Measurements from ENCODE around the gene CACNG4.
"Not testable (repeated sequence)": the region's sequence is repeated elsewhere in the genome, so short reads cannot be mapped to it uniquely, and the experiment has no call there.

Gene CACNG4

DNA sequence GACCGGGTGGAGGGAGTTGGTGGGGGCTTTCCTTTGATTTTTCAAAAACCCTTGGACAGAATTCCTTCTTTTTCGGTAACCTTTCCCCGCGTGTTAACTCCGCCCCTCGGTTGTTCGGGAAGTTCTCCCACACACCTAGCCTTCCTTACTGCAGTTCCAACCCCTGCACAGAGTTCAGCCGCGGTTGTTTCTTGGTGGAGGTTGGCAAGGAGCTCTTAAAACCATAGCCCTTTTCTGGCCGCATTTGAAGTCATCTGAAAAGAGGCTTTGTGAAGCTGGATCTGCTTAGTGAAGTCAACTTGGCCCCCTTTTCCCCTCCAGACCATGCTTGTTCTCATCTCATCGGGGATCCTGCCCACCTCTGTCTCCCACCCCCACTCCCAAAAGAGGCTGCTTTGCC is 1.8 kb downstream of the CACNG4 start:
- DNase-seq = no peak

DNA sequence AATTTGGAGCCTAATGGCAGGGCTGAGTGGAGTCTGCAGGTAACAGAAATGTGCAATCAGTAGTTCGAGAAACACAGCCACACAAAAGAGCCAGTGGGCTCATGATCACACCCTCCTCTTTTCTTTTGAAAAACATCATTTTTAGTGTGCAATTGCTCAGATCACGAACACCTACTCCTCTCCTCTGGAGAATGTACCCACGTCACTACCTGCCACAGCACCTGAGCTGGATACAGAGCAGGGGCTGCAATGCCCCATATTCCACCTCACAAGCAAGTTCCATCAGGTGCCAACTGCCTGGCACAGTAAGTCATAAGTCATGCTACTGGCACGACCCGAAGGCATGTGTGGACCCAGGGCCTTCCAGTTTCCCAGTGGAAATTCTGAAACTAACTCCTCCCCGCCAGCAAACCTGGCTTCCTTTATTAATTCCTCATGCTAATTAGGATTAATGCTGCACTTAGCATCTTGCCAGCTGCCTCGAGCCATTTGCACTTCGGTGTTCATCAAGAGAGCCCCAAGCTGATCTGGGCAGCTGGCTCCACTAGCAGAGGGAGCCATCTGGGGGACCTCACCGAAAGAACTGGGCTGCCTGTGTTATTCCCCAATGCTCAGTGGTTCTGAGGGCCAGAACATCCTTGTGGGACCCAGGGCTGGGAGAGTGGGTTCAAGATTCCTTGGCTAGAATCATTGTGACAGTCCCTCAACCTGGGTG is 2.4 kb downstream of the CACNG4 start:
- DNase-seq = no peak

- DNase-seq = no peak
Observed at GRCh38 chr17:66967837-66968543, 3.5 kb downstream of the CACNG4 start.

DNA sequence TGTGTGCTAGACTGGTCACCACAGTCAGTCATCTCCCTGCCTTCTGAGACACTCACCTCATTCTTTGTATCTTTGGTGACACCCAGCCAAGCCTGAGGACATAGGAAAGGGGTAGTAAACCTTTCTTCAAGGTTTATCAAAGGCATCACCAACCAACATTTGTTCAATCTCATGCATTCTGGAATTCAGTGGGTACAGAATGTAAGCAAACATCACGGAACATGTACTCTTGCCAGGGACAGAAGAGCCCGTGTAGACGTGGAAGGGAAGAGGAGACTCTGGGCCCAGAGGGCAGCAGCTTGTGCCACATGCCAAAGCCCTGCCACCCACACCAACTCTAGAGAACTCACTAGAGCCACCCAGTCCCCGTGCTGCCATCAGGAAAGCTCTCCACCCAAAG is 4.4 kb downstream of the CACNG4 start:
- no peak for DNase-seq

DNA sequence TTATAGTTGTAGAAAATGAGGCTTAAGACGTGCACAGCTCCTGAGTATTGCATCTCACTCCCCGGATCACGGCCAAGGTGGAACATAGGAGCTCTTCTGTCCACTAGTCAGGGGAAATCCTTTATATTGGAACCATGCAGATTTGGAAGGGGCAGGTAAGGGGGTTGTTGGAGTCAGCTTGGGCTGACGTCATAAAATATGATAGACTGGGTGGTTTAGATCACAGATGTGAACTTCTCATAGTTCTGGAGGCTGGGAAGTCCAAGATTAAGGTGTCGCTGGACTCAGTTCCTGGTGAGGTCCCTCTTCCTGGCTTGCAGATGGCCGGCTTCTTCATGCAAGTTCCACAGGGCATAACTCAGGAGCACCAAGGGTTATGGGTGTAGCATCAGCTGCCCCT is 5.6 kb downstream of the CACNG4 start:
- no peak for DNase-seq

DNA sequence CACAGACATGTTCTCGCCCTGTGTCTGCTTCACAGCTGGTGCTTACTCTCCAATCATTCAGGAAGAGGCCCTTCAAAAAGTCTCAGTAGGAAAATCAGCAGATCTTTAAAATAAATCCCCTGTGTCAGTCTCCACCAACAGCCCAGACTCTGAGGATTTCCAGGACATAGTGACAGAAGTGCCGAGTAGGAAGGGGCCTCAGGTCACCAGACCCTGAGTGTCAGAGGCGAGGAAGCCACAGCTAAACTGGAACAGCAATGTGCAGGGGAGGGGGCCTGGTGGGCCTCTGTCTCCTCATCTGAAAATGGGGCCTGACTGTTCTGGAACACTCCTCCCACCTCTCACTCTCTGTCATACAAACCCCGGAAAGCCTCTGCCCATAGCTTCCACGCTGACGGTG is 6.3 kb downstream of the CACNG4 start:
- no peak for DNase-seq

- no peak for DNase-seq
Observed at GRCh38 chr17:66971264-66971663, 6.8 kb downstream of the CACNG4 start.

DNA sequence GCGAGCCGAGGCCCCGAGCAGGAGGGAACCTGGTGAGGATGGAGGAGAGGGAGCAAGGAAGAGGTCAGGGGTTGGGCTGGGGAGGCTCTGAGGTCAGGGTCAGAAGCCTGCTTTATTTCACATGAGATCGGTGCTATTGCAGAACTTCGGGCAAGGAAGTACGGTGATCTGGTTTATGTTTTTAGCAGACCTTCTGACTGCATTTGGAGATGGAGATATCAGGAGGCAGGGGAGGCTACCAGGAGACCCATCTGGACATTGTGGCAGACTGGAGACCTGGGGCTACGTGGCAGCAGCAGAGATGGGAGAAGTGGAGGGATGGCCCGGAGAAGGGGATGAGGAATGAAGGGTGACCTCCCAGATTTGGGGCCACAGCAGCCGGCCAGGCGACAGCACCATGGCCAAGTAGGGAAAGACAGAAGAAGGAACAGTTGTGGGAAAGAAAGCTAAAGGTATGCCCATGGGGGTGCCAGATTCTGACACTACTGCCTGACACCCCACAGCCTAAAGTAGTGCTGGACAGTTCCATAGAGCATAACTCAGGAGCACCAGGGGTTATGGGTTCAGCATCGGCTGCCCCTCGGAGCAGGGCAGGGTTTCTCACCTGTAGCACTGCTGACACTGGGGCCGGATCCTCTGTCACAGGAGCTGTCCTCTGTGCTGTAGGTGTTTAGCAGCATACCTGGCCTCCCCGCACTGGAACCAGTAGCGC is 7.4 kb downstream of the CACNG4 start:
- no peak for DNase-seq

- not testable (repeated sequence) for DNase-seq
Observed at GRCh38 chr17:66972442-66972830, 7.9 kb downstream of the CACNG4 start.

DNA sequence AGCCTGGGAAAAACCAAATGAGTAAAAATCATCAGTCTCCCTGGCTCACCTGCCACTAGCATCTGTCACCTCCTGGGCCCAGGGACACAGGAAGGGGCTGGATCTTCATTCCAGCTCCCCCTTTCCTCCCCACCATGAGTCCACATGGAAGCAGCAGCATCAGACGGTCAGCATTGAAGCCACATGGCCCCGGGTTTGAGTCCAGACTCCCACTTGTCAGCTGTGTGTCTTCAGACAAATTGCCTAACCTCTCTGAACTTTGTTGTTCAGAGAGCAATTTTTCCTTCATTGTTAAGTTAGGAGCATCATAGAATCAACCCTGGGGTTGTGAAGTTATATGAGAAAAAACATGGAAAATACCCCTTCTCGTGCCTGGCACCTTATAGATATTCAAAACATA is 10.7 kb downstream of the CACNG4 start:
- no peak for DNase-seq

DNA sequence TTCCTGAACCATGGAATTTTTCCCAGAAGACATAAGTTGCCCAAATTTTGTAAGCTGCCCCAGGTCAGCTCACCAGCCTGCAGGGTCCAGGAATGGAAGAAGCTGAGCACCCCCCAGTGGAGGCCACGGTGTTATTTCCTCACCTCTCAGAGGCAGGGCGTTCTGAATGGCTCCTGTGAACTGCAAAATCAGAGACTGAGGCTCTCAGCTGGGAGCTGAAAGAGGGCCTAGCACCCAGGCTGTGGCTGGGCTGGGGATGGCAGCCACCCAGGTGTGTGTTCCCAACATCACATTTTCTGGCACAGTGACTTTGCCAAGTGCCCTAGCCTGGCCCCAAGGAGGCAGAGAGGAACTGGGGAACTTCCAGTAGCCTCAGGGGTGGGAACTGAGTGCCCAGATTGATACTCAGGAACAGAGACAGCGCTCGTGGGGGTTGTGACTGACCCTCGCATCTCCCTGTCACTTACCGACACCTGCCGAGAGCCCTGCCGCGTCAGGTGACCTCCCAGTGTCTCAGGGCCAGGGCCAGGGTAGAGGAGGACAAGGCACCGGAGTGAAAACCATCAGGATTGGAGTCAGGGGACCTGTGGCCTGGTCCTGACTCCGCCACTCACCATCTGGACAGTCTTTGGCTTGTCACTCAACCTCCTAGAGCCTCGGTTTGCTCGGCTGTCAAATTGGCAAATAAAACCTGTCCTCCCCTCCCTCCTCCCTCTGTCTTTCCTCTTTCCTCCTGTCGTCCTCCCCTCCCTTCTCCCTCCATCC is 11.3 kb downstream of the CACNG4 start:
- DNase-seq = peak; percentile 21

DNA sequence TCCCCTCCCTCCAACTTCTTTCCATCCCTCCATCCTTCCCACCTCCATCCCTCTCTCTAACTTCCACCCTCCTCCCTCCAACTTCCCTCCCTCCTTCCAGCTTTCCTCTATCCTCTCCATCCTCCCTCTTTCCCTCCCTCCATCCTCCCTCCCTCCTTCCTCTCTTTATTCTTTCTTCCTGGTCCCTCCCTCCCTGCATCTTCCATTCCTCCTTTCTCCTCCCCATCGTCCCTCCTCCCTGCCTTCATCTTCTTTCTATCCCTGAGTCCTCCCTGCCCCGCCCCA is 11.8 kb downstream of the CACNG4 start:
- DNase-seq = no peak

DNA sequence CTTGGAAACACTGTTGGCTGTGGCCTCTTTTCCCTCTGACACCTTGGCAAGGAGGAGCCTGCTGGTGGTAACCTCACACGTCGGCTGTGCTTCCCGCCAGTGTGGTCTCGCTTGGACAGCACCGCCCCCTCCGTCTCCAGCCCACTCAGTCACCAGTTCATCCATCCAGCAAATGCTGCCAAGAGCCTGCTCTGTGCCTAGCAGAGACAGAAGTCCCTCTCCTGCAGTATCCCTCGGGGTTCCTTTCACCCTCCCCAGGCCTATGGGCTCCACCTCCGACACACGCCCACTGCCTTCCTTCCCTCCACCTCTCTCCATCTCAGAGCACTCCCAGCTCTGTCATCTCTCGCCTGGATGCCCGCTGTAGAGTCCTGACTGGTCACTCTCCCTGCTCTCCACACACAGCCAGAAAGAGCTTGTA is 12.3 kb downstream of the CACNG4 start:
- no peak for DNase-seq

DNA sequence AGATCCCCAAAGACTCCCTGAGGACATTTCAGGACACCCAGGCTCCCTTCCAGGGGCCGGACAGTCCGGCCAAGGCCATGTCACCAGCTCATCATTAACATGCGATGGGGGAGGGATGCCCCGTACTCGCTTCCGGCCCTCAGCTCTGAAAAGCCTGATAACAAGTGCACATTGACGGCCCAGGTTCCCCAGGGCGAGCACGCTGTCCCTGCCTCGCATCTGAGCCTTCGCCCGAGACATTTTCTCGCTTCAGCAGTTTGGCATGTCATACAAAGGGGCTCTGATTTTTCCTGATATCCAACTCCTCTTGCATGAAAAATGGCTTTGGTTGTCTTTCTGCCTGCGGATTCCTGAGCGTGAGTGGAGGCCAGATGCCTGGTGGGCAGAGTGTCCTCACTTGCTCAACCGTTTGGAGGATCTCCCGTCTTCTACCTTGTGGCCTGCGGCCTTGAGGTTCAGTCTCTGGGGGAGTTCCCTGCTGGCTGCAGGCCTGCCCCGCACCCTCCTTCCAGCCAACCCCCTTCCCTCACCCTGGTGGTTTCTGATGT is 14.1 kb downstream of the CACNG4 start:
- DNase-seq = no peak

DNA sequence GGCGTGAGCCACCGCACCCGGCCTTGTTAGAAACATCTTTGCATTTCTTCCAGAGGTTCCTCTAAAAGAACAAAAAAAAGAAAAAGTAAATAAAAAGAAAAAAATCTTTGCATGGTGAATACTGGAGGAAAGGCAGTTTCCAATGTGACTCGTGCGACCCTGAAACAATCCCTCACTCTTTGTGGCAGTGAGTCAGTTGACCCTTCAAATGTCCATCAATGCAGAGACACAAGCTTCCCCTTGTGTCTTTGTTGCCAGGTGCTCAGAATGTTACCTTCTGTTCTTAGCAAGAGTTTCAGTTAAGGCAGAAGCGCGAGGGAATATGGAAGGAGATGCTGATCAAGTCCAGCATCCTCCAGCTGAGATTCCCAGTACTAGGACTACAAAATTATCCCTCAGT is 16.4 kb downstream of the CACNG4 start:
- no peak for DNase-seq

GRCh38 chr17:66981983-66982508 is 17.5 kb downstream of the CACNG4 start:
- no peak for DNase-seq

DNA sequence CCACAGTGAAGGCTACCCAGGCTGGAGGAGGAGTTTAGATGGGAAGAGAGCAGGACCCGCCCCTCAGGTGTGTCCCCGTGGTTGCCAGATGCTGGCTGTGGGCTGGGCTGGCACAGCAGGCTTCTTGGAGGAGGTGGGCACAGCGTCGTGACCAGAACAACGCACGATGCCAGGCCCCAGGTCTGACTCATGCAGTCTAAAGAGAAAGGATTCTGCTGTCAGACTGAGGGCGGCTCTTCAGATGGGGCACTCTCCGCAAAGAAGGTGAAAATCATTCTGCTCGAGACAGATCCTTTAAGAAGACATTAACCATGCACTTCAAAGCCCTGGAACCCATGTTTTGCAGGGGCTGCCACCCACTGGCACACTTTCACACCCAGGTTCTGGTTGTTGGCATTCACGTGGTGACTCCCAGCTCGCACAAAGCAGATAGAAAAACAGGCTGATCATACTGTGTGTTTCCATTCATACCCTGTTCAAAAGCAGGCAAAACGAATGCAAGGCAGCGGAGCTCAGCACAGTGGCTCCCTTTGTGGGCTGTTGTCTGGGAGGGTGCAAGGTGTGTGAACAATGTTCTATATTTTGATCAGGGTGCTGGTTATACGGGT is 19.0 kb downstream of the CACNG4 start:
- no peak for DNase-seq

GRCh38 chr17:66984730-66985129 is 20.2 kb downstream of the CACNG4 start:
- no peak for DNase-seq

DNA sequence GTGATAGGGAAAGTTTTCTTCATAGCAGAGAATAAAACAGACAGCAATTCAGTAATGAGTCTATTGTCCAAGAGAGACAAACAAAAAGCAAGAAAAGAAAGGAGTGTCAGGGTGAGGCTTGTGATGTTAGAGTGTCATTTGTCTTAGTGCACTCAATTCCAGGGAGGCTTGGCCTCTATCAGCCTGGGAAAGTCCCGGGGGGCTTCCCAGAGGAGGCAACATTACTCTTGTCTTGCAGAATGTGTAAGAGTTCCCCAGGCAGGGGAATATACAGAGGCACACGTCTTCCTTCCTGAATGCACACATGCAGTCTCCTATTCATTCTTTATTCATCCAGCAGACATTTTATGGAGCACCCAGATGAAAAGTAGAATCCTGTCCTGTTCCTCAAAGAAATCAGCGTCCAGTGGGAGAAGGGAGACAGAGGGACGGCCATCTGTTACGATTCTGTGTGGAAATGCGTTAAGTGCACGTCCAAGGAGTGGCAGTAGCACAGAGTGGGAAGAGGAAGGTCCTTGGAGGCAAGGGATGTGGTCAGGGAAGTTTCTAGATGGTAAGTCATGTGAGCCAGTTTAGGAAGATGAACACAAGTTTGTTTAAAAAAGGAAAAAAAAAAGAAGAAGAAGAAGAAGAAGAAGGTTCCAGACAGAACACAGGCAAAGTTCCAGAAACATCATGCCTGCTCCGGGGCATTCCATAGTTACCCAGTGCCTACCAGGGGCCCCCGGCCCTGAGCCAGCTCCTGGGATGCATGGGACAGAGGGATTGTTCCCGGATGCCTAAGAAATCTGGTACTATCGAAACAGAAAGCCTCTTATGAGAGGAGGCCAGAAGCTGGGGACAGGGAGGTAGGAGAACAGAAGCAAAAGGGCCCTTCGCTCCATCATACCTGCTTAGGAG is 21.1 kb downstream of the CACNG4 start:
- peak; percentile 18 for DNase-seq

DNA sequence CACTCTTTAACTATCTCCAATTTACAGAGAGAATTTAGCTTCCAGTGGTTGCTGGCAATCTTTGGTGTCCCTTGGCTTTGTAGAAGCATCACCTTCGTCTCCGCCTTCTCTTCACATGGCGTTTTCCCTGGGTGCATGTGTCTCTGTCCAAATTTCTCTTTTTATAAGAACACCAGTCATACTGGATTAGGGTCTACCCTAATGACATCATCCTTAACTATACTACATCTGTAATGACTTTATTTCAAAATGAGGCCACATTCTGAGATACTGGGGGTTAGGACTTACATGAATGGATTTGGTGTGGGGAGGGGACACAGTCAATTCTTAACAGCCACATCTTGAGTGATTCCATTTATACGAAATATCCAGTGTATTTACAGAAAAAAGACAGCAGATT is 22.2 kb downstream of the CACNG4 start:
- DNase-seq = no peak

DNA sequence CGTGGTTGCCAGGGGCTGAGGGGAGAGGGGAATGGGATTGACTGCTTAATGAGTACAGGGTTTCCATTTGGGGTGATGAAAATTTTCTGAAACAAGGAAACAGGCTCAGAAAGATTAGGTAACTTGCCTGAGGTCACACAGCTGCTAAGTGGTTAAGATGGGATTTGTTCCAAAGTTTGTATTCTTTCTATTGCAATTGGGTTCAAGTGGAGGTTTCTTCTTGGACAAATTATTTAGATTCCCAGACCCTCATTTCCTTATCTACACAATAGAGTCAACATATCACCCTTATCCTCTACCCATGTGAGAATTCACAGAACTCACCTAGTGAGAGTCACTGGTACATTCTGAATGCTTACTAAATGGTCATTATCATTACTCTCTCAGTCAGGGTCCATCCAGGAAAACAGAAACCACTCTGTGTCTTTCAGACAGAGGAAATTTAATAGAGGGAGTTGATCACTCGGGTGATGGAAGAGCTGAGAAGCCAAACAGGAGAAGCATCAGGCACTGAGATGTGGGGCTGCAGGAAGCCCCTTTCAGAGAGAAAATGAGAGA is 22.6 kb downstream of the CACNG4 start:
- DNase-seq = no peak
